GM10847 (cell line): ENCODE results near the gene SLC6A12.

Experiments used
- POLR2A ChIP-seq: IDR thresholded peaks from 2 replicates; pipeline ENCODE4 v1.6.1; 2011; ENCODE audit not compliant: insufficient read length; ENCODE audit errors: extremely low read depth

Gene SLC6A12

DNA sequence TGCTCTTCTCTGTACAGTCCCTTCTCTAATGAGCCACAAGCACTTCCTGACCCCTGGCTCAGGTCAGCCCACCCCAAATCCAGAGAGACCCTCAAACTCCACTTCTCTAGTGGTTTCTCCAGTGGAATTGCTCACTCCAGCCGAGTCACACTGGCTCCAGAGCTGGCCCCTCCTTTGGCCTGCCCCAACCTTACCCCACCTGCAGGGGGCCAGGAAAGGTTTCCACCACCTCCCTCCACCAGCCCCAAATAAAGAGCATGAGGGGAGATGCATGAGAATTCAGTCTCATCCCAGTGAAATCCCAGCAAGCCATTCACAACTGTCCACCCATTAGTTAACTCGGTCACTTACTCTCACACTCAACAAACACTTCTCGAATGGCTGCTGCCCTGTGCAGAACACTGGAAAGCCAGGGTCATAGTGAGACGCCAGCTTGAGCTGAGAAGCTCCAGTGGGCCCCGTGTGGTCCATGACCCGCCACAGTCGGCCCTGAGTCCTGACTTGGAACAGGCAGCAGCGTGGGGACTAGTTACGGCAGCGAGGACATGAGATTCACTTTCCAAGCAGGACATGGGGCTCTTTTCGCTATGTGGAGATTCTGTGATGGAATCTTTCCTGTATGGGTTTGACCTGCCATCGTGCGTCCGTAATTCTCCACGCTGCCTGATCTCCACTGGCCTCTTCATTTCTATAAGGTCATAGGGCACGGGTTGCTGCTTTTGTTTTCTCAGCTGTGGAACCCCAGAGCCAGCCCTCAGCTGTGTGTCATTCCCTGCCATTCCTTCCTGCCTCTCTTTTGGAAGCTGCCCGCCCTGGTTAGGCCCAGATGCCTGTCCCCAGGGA lies 44.2 kb downstream of the SLC6A12 start:
- TF ChIP-seq POLR2A, result no peak

DNA sequence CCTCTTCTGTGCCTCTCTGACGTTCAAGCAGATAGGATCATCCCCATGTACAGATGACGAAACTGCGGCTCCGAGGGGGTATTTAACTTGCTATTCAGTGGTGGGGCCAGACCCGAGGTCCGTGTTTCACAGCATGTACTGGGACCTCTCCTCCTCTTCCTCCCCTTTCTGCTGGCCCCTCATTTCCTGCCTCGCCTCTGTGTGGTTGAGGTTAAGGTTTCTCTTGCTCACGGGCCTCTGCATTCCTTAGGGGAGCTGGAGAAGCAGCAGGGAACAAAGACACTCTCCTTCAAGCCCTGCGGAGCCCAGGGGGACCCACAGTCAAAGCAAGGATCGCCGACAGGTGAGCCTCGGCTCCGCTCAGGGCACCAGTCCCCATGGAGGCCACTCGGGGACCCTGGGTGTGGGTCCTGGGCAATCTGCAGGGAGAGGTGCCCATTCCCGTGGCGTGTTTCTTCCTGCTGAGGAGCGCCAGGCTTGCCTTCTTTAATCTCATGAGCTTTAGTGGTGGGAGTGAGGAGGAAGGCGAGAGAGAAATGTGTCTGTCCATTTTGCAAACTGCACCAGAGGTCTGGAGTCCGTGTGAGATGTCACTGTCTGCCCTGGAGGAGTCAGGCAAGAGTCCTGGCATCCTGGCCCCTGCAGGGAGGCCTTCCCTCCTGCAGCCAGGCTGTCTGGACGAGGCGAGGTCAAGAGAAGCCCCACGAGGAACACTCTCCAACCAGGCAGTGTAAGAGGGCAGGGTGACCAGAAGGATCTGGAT lies 45.0 kb downstream of the SLC6A12 start:
- TF ChIP-seq POLR2A, result no peak

DNA sequence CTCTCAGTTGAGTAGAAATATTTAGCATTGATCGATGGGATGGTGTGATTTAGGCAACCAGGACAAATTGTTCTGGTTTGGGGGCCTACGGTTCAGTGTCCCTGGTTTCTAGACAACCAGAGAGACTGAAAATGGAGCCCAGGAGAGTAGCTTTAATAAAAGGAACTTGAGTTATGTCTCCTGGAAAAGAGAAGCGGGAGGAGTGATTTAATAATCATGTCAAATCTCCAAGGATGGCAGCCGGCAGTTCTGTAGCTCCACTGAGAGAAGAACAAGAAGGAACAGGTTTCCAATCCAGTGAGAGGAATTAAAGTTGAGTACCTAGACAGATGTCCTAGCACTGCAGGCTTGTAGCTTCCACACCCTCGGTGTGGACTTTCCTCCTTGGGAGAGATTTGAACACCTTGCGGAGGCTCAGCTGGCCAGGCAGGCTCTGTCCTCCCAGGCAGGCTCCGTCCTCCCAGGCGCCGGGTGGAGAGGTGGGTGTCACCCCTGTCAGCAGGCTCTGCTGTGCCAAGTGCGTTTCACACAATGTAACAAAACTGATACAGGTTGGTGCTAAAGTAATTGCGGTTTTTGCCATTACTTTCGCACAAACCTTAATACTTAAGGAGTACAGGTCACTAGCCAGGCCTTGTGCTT lies 45.9 kb downstream of the SLC6A12 start:
- TF ChIP-seq POLR2A, result no peak

DNA sequence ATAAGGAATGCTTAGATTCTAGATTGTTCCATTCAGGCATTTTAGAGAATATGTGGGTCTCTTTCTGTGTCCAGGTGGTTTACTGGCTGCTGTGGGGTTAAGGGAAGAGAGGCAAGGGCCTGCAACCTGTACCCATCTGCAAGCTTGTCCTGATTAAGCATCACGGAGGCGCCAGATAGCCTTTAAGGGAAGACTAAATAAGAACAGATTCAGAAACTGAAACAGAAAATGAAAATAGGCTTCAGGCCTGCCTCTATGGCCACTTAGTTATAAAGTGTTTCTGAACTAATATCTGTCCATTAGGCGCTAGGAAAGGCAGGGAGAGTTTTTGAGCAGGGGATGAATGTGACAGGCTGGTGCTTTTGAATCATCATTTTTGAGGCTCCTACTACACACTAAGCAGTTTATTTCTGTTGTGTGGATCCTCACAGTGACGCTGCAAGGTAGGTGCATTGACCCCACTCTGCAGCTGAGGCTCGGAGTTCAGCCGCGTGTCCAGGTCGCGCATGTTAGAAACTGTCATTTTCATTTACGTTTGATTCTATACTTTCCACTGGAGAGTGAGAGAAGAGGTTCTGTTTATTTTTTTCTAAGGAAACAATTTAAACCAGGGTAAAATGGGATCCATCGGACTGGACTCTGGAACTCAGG lies 47.4 kb downstream of the SLC6A12 start:
- no peak for TF ChIP-seq POLR2A

DNA sequence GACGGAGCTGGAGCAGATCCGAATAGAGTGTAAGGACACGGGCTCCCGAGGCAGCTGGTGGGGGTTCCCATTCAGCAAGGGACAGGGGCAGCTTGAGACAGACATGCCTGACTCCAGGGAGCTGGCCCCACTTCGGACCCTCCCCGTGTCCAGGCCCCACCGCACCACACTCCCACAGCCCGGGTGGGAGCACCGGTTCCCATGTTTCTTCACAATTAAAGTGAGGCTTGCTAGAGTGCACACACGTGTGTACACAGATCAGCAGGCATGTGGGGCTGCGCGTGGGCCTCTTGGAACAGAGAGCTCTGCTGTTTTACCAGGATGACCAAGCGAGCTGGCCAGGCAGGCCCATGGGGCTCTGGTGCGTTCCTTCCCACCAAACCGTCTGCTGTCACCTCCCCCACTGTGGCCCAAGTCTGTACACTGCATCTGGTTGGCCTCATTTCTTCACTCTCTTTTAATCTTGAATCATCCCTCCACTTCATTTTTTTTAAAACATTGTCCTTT lies 48.0 kb downstream of the SLC6A12 start:
- no peak for TF ChIP-seq POLR2A

DNA sequence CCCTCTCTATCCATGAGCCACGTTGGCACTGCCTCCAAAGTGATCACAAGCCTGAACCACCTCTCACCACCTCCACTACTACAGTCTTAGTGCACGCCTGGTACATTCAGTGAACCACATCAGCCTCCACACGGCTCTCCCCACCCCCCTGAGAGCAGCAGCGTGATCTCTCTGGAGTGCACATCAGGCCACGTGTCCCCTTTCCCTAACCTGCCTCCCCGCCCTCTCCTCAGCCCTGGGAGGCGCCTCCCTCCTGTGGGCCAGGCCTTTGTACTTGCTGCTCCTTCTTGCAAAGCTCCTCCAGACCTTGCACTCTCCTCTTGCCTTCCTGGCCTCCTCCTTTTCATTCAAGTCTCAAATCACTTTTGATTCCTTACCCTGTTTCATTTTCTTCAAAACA lies 49.8 kb downstream of the SLC6A12 start:
- no peak for TF ChIP-seq POLR2A

DNA sequence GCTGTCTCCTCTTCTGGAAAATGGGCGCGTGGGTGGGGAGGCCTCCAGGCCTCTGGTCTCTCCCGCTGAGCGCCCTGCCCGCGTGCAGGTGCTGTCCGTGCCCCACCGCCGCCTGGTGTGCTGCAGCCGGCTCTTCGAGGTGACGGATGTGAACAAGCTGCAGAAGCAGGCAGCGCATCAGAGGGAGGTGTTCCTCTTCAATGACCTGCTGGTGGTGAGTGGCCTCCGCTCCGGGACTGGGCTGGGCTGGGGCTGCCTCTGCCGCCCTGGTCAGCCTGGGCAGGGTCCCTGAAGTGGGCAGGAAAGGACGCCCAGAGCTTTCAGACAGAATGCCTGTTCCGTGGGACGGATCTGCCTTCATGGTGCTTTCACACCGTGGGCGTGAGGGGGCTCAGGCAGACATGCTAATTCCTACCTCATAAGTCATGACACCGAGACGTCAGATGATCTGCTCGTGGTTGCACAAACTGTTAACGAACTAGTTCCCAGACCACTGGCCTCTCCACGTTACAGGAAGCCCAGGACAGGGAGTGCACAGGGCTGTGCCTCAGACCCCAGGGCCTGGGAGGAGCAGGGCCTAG lies 50.5 kb downstream of the SLC6A12 start:
- TF ChIP-seq POLR2A, result no peak

DNA sequence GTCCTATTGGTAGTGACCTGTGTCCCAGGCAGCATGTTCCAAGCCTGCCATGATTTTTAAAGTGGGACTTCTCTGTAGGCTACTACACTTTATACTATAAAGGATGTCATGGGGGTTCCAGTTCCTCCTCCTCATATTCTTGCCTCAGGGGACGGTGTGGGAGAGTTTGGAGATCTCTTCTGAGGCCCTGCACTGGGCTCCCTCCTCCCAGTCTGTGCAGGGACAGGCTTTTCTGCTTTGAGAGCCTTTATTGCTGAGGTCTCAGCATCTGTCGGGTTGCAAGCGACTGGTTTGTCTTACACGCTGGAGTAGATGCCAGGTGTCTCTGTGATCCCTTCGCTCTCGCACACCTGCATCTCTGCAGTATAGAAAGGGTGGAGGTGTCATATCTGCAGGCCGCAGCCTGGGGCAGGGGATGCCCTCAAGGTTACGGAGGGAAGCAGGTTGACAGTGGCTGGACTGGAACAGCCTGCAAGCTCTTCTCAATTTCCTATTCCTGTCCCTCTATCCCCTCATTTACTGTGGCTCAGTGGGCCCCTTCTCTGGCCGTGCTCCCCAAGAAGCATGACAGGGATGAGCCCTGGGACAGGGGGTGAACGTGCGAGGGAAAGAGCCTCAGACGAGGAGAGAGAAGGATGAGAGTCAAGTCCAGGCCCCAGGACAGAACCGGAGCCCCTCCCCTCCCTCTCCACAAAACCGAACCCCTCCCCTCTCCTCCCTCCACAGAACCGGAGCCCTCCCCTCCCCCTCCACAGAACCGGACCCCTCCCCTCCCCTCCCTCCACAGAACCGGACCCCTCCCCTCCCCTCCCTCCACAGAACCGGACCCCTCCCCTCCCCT lies 51.3 kb downstream of the SLC6A12 start:
- no peak for TF ChIP-seq POLR2A

DNA sequence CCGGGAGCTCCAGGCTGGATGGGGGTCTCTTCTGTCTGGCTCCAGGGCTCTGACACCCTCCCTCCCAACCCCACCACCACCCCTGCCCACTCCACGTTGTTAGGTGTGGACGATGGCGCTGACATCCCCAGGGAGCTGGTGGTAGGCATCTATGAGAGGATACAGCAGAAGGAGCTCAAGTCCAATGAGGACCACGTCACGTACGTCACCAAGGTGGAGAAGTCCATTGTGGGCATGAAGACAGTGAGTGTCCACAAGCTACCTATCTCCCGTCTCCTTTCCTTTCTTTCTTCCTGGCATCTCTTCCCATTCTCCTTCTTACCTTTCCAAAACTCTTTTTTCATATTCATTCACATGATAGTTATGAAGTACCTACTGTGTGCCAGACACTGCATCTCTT lies 52.1 kb downstream of the SLC6A12 start:
- no peak for TF ChIP-seq POLR2A

DNA sequence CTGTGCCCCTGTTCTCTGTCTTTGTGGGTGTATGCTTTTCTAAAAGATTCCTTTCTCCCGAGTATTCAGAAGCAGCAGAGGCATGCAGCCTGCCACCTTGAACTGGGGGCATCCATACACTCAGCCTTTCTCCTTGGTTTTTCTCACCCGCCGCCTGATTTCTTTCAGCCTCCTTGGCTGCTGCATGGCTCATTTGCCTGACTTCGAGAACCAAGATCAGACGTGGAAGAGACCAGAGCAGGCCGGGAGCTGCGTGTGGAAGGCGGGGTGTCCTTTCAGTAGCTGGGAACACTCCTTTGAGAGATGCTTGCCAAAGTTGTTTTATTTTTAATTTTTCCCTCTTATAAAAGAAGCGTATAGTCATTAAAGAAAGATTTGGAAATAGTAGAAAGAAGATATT lies 53.1 kb downstream of the SLC6A12 start:
- no peak for TF ChIP-seq POLR2A

DNA sequence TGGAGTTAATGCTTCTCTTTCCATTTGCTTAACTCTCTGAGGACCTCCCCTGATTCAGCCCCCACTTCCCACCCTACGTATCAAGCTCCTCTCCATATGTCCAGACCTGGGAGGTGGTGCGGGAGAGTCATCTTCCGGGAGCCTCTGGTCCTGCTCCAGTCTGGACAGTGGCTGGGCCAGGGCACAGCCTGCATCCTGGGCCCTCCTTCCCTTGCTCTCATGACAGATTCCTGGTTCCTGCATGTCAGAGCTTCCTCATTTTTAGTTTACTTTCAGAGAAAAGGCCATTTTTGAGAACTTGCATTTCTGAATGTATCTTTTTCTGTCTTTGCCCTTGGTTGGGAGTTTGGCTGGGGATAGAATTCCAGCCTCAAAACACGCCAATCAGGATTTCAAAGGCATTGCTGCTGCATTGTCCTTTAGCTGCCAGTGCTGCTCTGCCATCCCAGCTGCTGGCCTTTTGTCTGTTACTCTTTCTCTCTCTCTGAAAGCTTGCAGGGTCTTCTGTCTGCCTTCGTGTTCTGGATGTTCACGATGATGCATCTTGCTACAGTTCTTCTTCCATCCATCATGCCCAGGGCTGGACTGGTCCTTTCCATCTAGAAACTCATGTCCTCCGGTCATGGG lies 54.7 kb downstream of the SLC6A12 start:
- no peak for TF ChIP-seq POLR2A

DNA sequence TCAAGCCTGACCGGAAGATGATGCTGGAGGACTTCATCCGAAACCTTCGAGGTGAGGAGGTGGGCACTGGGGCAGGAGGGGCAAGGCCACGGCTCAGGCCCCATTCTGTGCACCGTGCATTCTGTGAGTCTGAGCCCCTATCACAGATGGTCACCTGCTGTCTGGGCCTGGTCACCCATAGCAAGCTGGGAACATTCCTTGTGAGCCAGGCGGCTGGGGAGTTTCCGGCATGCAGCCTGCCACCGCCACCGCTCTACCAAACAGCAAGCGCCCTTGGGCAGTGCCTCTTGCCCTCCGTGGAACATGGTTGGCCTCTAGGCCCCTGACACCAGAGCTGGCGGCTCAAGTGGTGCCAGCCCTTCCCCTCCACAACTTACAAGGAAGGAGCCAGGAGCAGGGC lies 56.3 kb downstream of the SLC6A12 start:
- no peak for TF ChIP-seq POLR2A

DNA sequence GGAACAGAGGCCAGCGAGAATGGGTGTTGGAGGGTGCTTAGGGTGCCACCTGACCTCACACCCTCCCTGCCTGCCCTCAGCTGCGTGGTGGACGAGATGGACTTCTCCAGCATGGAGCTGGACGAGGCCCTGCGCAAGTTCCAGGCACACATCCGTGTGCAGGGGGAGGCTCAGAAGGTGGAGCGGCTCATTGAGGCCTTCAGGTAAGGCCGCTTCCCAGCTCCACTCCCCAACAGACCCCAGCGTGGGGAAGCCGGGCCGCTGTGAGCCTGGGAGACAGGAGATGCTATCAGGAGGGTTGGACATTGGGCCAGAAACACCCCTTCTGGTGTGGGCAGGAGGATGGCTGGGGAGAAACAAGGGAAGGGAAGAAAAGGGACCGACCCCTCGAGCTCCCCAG lies 57.0 kb downstream of the SLC6A12 start:
- TF ChIP-seq POLR2A, result no peak

DNA sequence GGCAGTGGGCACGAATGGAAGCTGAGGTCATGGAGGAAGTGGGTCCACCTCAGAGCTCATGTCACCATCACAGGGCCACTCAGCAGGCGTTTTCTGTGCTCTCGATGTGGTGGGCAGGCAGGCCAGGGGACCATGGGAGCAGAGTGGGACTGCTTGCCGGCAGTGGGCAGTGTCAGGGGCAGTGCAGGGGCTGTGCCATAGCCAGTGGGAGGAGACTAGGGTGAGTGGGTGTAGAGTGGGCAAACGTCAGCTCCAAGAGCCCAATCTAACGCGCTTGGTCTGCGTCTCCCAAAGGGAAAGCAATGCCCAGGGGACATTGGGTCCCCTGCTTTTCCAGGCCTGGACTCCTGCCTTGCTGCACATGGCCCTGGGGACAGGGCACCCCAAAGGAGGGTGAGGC lies 58.3 kb downstream of the SLC6A12 start:
- no peak for TF ChIP-seq POLR2A
